WTC11 (cell line): ENCODE measurements around the gene PLCB3. TPM values are rescaled to one million over a fixed set of nuclear protein-coding genes. Genes with fewer than 3 reads are reported as not detected.

ENCODE experiments used
- ATF2 ChIP-seq: sonication (generic); formaldehyde crosslinking; IDR thresholded peaks from 2 replicates; pipeline ENCODE4 v1.8.1; 2022; ENCODE audit warnings: low read depth, missing genetic modification reagents, borderline replicate concordance
- CBFB ChIP-seq: sonication (generic); formaldehyde crosslinking; IDR thresholded peaks from 2 replicates; pipeline ENCODE4 v1.8.1; 2022; ENCODE audit warnings: mild to moderate bottlenecking, low read depth, missing genetic modification reagents
- CREM ChIP-seq: sonication (generic); formaldehyde crosslinking; IDR thresholded peaks from 2 replicates; pipeline ENCODE4 v1.8.1; 2022; ENCODE audit warnings: mild to moderate bottlenecking, missing genetic modification reagents, moderate library complexity
- E2F1 ChIP-seq: sonication (generic); formaldehyde crosslinking; IDR thresholded peaks from 2 replicates; pipeline ENCODE4 v1.8.0; 2022; ENCODE audit warnings: mild to moderate bottlenecking, missing genetic modification reagents
- ELF4 ChIP-seq: sonication (generic); formaldehyde crosslinking; IDR thresholded peaks from 2 replicates; pipeline ENCODE4 v1.8.1; 2022; ENCODE audit warnings: low read depth, mild to moderate bottlenecking, moderate library complexity, missing genetic modification reagents
- ESRRA ChIP-seq: sonication (generic); formaldehyde crosslinking; IDR thresholded peaks from 2 replicates; pipeline ENCODE4 v1.8.1; 2022; ENCODE audit warnings: mild to moderate bottlenecking, missing genetic modification reagents, borderline replicate concordance
- FOXP1 ChIP-seq: sonication (generic); formaldehyde crosslinking; IDR thresholded peaks from 2 replicates; pipeline ENCODE4 v1.8.0; 2022; ENCODE audit warnings: missing genetic modification reagents, mild to moderate bottlenecking, moderate library complexity, borderline replicate concordance
- HMGA2 ChIP-seq: fragments of 250-450 bp; sonication (Bioruptor Pico); IDR thresholded peaks from 2 replicates; pipeline ENCODE4 v1.4.0; 2021; ENCODE audit warnings: mild to moderate bottlenecking, moderate library complexity
- JAZF1 ChIP-seq: fragments of 250-450 bp; sonication (Bioruptor Pico); IDR thresholded peaks from 2 replicates; pipeline ENCODE4 v1.9.0; 2021; ENCODE audit warnings: moderate library complexity, mild to moderate bottlenecking, inconsistent platforms
- MAX ChIP-seq: sonication (generic); formaldehyde crosslinking; IDR thresholded peaks from 2 replicates; pipeline ENCODE4 v1.8.0; 2022; ENCODE audit warnings: mild to moderate bottlenecking, missing genetic modification reagents
- NFATC4 ChIP-seq: fragments of 250-450 bp; sonication (Bioruptor Pico); IDR thresholded peaks from 2 replicates; pipeline ENCODE4 v1.9.0; 2021; ENCODE audit warnings: mild to moderate bottlenecking
- OVOL2 ChIP-seq: fragments of 250-450 bp; sonication (Bioruptor Pico); IDR thresholded peaks from 2 replicates; pipeline ENCODE4 v1.9.0; 2021; ENCODE audit warnings: mild to moderate bottlenecking, borderline replicate concordance
- RELA ChIP-seq: sonication (generic); formaldehyde crosslinking; IDR thresholded peaks from 2 replicates; pipeline ENCODE4 v1.8.1; 2022; ENCODE audit warnings: missing genetic modification reagents, mild to moderate bottlenecking, borderline replicate concordance
- SOX15 ChIP-seq: fragments of 250-450 bp; sonication (Bioruptor Pico); IDR thresholded peaks from 2 replicates; pipeline ENCODE4 v1.9.0; 2021; ENCODE audit warnings: mild to moderate bottlenecking
- TCF7 ChIP-seq: sonication (generic); formaldehyde crosslinking; IDR thresholded peaks from 2 replicates; pipeline ENCODE4 v1.8.0; 2022; ENCODE audit warnings: mild to moderate bottlenecking, low read depth, missing genetic modification reagents, moderate library complexity
- TEAD1 ChIP-seq: sonication (generic); formaldehyde crosslinking; IDR thresholded peaks from 2 replicates; pipeline ENCODE4 v1.8.0; 2022; ENCODE audit warnings: mild to moderate bottlenecking, missing genetic modification reagents
- ZNF416 ChIP-seq: fragments of 250-450 bp; sonication (Bioruptor Pico); IDR thresholded peaks from 2 replicates; pipeline ENCODE4 v1.9.0; 2021; ENCODE audit warnings: mild to moderate bottlenecking, inconsistent platforms
- total RNA-seq: library from RNA; stranded (reverse); gene quantifications from 3 replicates; pipeline ENCODE4 v1.2.3, GENCODE V29; 2021
- TF ChIP-seq, protein P1 (sequence below): sonication (generic); formaldehyde crosslinking; IDR thresholded peaks from 2 replicates; pipeline ENCODE4 v1.8.1; 2022; ENCODE audit warnings: low read depth, mild to moderate bottlenecking, moderate library complexity, missing genetic modification reagents, borderline replicate concordance
- TF ChIP-seq, protein P2 (sequence below): sonication (generic); formaldehyde crosslinking; IDR thresholded peaks from 2 replicates; pipeline ENCODE4 v1.8.0; 2022; ENCODE audit warnings: mild to moderate bottlenecking, missing genetic modification reagents
- TF ChIP-seq, protein P3 (sequence below): sonication (generic); formaldehyde crosslinking; IDR thresholded peaks from 2 replicates; pipeline ENCODE4 v1.8.1; 2023; ENCODE audit warnings: mild to moderate bottlenecking, missing genetic modification reagents
- TF ChIP-seq, protein P4 (sequence below): sonication (generic); formaldehyde crosslinking; IDR thresholded peaks from 2 replicates; pipeline ENCODE4 v1.8.1; 2023; ENCODE audit warnings: mild to moderate bottlenecking, missing genetic modification reagents, borderline replicate concordance
- TF ChIP-seq, protein P5 (sequence below): sonication (generic); formaldehyde crosslinking; IDR thresholded peaks from 2 replicates; pipeline ENCODE4 v1.8.0; 2022; ENCODE audit warnings: mild to moderate bottlenecking, missing genetic modification reagents
- TF ChIP-seq, protein P6 (sequence below): fragments of 250-450 bp; sonication (Bioruptor Pico); IDR thresholded peaks from 2 replicates; pipeline ENCODE4 v1.8.0; 2021; ENCODE audit warnings: mild to moderate bottlenecking
- TF ChIP-seq, protein P7 (sequence below): sonication (generic); formaldehyde crosslinking; IDR thresholded peaks from 2 replicates; pipeline ENCODE4 v1.8.0; 2023; ENCODE audit warnings: missing genetic modification reagents

Gene PLCB3
- total RNA-seq, 1 experiment from 2014 or later = 97.4 TPM

GRCh38 chr11:64269540-64270220, 18.4 kb downstream of the PLCB3 start (continued):
- no peak for TF ChIP-seq HMGA2 (CRISPR knock-in tag)
- TF ChIP-seq CREM (CRISPR knock-in tag) = peak; percentile 59; the same call in 1 of the 2 replicates
- TF ChIP-seq ATF2 (CRISPR knock-in tag) = no peak
- TF ChIP-seq, protein P1, sequence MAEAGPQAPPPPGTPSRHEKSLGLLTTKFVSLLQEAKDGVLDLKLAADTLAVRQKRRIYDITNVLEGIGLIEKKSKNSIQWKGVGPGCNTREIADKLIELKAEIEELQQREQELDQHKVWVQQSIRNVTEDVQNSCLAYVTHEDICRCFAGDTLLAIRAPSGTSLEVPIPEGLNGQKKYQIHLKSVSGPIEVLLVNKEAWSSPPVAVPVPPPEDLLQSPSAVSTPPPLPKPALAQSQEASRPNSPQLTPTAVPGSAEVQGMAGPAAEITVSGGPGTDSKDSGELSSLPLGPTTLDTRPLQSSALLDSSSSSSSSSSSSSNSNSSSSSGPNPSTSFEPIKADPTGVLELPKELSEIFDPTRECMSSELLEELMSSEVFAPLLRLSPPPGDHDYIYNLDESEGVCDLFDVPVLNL = 0 out of 2 replicates have a peak, but pooled peaks have one; percentile 1
- no peak for TF ChIP-seq RELA (CRISPR knock-in tag)
- TF ChIP-seq, protein P2, sequence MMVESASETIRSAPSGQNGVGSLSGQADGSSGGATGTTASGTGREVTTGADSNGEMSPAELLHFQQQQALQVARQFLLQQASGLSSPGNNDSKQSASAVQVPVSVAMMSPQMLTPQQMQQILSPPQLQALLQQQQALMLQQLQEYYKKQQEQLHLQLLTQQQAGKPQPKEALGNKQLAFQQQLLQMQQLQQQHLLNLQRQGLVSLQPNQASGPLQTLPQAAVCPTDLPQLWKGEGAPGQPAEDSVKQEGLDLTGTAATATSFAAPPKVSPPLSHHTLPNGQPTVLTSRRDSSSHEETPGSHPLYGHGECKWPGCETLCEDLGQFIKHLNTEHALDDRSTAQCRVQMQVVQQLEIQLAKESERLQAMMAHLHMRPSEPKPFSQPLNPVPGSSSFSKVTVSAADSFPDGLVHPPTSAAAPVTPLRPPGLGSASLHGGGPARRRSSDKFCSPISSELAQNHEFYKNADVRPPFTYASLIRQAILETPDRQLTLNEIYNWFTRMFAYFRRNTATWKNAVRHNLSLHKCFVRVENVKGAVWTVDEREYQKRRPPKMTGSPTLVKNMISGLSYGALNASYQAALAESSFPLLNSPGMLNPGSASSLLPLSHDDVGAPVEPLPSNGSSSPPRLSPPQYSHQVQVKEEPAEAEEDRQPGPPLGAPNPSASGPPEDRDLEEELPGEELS (CRISPR knock-in tag) = no peak; the same call in 1 of the 2 replicates
- TF ChIP-seq MAX (CRISPR knock-in tag) = peak; percentile 57
- no peak for TF ChIP-seq E2F1 (CRISPR knock-in tag)
- 0 out of 2 replicates have a peak, but pooled peaks have one; percentile 19 for TF ChIP-seq TCF7
- peak; percentile 81; the same call in 1 of the 2 replicates for TF ChIP-seq ELF4
- TF ChIP-seq CBFB = 0 out of 2 replicates have a peak, but pooled peaks have one; percentile 41
- TF ChIP-seq OVOL2 = no peak; the same call in 1 of the 2 replicates
- no peak for TF ChIP-seq JAZF1 (CRISPR knock-in tag)
- TF ChIP-seq, protein P3, sequence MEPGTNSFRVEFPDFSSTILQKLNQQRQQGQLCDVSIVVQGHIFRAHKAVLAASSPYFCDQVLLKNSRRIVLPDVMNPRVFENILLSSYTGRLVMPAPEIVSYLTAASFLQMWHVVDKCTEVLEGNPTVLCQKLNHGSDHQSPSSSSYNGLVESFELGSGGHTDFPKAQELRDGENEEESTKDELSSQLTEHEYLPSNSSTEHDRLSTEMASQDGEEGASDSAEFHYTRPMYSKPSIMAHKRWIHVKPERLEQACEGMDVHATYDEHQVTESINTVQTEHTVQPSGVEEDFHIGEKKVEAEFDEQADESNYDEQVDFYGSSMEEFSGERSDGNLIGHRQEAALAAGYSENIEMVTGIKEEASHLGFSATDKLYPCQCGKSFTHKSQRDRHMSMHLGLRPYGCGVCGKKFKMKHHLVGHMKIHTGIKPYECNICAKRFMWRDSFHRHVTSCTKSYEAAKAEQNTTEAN (CRISPR knock-in tag) = peak; percentile 99
- TF ChIP-seq SOX15 = no peak
- TF ChIP-seq, protein P4, sequence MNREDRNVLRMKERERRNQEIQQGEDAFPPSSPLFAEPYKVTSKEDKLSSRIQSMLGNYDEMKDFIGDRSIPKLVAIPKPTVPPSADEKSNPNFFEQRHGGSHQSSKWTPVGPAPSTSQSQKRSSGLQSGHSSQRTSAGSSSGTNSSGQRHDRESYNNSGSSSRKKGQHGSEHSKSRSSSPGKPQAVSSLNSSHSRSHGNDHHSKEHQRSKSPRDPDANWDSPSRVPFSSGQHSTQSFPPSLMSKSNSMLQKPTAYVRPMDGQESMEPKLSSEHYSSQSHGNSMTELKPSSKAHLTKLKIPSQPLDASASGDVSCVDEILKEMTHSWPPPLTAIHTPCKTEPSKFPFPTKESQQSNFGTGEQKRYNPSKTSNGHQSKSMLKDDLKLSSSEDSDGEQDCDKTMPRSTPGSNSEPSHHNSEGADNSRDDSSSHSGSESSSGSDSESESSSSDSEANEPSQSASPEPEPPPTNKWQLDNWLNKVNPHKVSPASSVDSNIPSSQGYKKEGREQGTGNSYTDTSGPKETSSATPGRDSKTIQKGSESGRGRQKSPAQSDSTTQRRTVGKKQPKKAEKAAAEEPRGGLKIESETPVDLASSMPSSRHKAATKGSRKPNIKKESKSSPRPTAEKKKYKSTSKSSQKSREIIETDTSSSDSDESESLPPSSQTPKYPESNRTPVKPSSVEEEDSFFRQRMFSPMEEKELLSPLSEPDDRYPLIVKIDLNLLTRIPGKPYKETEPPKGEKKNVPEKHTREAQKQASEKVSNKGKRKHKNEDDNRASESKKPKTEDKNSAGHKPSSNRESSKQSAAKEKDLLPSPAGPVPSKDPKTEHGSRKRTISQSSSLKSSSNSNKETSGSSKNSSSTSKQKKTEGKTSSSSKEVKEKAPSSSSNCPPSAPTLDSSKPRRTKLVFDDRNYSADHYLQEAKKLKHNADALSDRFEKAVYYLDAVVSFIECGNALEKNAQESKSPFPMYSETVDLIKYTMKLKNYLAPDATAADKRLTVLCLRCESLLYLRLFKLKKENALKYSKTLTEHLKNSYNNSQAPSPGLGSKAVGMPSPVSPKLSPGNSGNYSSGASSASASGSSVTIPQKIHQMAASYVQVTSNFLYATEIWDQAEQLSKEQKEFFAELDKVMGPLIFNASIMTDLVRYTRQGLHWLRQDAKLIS = peak; percentile 19; the same call in 1 of the 2 replicates
- TF ChIP-seq, protein P5, sequence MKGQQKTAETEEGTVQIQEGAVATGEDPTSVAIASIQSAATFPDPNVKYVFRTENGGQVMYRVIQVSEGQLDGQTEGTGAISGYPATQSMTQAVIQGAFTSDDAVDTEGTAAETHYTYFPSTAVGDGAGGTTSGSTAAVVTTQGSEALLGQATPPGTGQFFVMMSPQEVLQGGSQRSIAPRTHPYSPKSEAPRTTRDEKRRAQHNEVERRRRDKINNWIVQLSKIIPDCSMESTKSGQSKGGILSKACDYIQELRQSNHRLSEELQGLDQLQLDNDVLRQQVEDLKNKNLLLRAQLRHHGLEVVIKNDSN = no peak
- peak; percentile 73 for TF ChIP-seq FOXP1 (CRISPR knock-in tag)
- TF ChIP-seq, protein P6, sequence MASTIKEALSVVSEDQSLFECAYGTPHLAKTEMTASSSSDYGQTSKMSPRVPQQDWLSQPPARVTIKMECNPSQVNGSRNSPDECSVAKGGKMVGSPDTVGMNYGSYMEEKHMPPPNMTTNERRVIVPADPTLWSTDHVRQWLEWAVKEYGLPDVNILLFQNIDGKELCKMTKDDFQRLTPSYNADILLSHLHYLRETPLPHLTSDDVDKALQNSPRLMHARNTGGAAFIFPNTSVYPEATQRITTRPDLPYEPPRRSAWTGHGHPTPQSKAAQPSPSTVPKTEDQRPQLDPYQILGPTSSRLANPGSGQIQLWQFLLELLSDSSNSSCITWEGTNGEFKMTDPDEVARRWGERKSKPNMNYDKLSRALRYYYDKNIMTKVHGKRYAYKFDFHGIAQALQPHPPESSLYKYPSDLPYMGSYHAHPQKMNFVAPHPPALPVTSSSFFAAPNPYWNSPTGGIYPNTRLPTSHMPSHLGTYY (CRISPR knock-in tag) = no peak
- no peak; the same call in 1 of the 2 replicates for TF ChIP-seq ESRRA (CRISPR knock-in tag)
- no peak; the same call in 1 of the 2 replicates for TF ChIP-seq ZNF416 (CRISPR knock-in tag)
- TF ChIP-seq, protein P7, sequence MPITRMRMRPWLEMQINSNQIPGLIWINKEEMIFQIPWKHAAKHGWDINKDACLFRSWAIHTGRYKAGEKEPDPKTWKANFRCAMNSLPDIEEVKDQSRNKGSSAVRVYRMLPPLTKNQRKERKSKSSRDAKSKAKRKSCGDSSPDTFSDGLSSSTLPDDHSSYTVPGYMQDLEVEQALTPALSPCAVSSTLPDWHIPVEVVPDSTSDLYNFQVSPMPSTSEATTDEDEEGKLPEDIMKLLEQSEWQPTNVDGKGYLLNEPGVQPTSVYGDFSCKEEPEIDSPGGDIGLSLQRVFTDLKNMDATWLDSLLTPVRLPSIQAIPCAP (CRISPR knock-in tag) = no peak
- peak; percentile 89; the same call in 1 of the 2 replicates for TF ChIP-seq TEAD1 (CRISPR knock-in tag)
- no peak for TF ChIP-seq NFATC4
